GM21423 (cell line): Measurements from ENCODE around the gene SEMA3C.

ENCODE experiments used
- ATAC-seq: cut with Tn5 transposase; IDR thresholded peaks from one replicate; pipeline ENCODE4 v1.9.1; 2021; ENCODE audit warnings: mild to moderate bottlenecking, moderate library complexity; ENCODE audit not compliant: unreplicated experiment

Gene SEMA3C

GRCh38 chr7:80858141-80858903 is 60.5 kb downstream of the SEMA3C start:
- no peak for ATAC-seq

GRCh38 chr7:80856769-80857168 is 62.1 kb downstream of the SEMA3C start:
- no peak for ATAC-seq

GRCh38 chr7:80851896-80852476 is 66.9 kb downstream of the SEMA3C start:
- ATAC-seq: no peak

- no peak for ATAC-seq
These were observed 70.0 kb downstream of the SEMA3C start for GRCh38 chr7:80848841-80849240.

- no peak for ATAC-seq
These were observed 71.0 kb downstream of the SEMA3C start for GRCh38 chr7:80847895-80848294.

GRCh38 chr7:80847027-80847426 is 71.8 kb downstream of the SEMA3C start:
- no peak for ATAC-seq

GRCh38 chr7:80844916-80845315 is 73.9 kb downstream of the SEMA3C start:
- no peak for ATAC-seq

GRCh38 chr7:80843018-80843677 is 75.7 kb downstream of the SEMA3C start:
- ATAC-seq: no peak

GRCh38 chr7:80842022-80842790 is 76.6 kb downstream of the SEMA3C start:
- no peak for ATAC-seq

GRCh38 chr7:80841423-80841955 is 77.4 kb downstream of the SEMA3C start:
- ATAC-seq: no peak

GRCh38 chr7:80840681-80841080 is 78.2 kb downstream of the SEMA3C start:
- no peak for ATAC-seq

- no peak for ATAC-seq
These were observed 79.0 kb downstream of the SEMA3C start for GRCh38 chr7:80839855-80840254.

GRCh38 chr7:80838643-80839042 is 80.2 kb downstream of the SEMA3C start:
- no peak for ATAC-seq

GRCh38 chr7:80837345-80837744 is 81.5 kb downstream of the SEMA3C start:
- no peak for ATAC-seq

GRCh38 chr7:80835251-80835650 is 83.6 kb downstream of the SEMA3C start:
- no peak for ATAC-seq

GRCh38 chr7:80833289-80834268 is 85.3 kb downstream of the SEMA3C start:
- no peak for ATAC-seq

- no peak for ATAC-seq
These were observed 86.8 kb downstream of the SEMA3C start for GRCh38 chr7:80832006-80832405.

GRCh38 chr7:80830584-80831285 is 88.1 kb downstream of the SEMA3C start:
- no peak for ATAC-seq

GRCh38 chr7:80830010-80830409 is 88.8 kb downstream of the SEMA3C start:
- ATAC-seq: no peak
